Gastroesophageal sphincter (tissue), 3 donors: ENCODE data around the gene ADGRG3.

Experiments used
- POLR2AphosphoS5 ChIP-seq: sonication (generic); formaldehyde crosslinking; IDR thresholded peaks from one replicate; pipeline ENCODE4 v1.6.1; 2017; ENCODE audit warnings: antibody characterized with exemption
- TF ChIP-seq, protein P1 (sequence below), 4 experiments: fragments of 200-600 bp in 2 of 4; fragments of 450-650 bp in 2 of 4; sonication (generic) in 1 of 4; IDR thresholded peaks; one replicate each; pipeline ENCODE4 v1.5.1; 2017 to 2019; ENCODE audit warnings: antibody characterized with exemption in 4 of 4, mild to moderate bottlenecking in 2 of 4, moderate library complexity in 2 of 4

- TF ChIP-seq POLR2AphosphoS5, result no peak
- TF ChIP-seq, protein P1, sequence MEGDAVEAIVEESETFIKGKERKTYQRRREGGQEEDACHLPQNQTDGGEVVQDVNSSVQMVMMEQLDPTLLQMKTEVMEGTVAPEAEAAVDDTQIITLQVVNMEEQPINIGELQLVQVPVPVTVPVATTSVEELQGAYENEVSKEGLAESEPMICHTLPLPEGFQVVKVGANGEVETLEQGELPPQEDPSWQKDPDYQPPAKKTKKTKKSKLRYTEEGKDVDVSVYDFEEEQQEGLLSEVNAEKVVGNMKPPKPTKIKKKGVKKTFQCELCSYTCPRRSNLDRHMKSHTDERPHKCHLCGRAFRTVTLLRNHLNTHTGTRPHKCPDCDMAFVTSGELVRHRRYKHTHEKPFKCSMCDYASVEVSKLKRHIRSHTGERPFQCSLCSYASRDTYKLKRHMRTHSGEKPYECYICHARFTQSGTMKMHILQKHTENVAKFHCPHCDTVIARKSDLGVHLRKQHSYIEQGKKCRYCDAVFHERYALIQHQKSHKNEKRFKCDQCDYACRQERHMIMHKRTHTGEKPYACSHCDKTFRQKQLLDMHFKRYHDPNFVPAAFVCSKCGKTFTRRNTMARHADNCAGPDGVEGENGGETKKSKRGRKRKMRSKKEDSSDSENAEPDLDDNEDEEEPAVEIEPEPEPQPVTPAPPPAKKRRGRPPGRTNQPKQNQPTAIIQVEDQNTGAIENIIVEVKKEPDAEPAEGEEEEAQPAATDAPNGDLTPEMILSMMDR (IDR thresholded peaks at IDR 0.05), result no peak
These were observed 4.0 kb upstream of the ADGRG3 start for GRCh38 chr16:57663917-57664661.
